Retina (tissue), 1 donor: ENCODE measurements around the gene TBC1D1.
A peak's percentile ranks its signal among the peaks of the same experiment; 100 is the strongest.
"Not testable (repeated sequence)": the region's sequence is repeated elsewhere in the genome, so short reads cannot be mapped to it uniquely, and the experiment has no call there.

Source experiments
- DNase-seq: peaks from one replicate; pipeline ENCODE4 v3.0.0-alpha.2; 2016

Gene TBC1D1

DNA sequence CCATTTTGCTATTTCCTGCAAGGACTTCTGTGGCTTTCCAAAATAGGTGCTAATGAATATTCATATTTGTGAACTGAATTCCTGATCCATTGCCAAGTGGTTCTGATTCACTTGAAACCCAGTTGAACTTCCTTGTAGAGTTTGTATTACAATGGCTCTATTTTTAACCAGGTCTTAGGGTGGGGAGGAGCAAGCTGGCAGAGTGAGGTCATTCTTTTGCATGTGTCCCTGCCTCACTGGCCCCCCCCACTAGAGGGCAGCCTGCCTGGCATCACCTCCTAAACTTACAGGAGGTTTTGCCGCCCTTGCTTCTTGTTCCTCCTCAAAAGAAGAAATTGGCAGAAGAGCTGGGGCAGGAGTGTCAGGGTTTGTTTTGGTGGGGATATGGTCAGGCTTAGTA is 79.8 kb downstream of the TBC1D1 start:
- DNase-seq, result no peak

DNA sequence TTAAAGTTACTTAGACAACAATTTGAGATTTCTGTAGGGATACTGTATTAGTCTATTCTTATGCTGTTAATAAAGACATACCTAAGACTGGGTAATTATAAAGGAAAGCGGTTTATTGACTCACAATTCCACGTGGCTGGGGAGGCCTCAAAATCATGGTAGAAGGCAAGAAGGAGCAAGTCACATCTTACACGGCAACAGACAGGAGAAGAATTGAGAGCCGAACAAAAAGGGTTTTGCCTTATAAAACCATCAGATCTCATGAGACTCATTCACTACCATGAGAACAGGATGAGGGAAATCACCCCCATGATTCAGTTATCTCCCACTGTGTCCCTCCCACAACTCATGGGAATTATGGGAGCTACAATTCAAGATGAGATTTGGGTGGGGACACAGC is 80.3 kb downstream of the TBC1D1 start:
- DNase-seq, result no peak

DNA sequence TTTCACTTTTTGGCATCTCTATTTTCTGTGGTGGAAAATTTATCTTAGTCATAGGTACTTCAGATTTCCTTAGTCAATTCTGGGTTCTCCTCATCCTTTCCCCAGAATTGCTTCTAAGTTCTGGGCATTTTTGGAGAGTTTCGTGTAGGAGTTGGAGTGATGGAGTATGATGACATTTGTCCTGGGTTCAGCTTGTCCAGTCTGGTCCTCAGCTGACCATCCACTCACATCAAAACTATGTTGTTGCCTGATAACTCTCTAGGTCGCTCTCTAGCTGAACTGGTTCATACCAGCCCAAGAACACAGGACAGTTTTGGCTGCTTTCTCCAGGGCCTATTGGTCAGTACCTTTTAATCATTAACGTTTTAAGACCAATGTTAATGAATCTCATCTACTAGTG is 82.6 kb downstream of the TBC1D1 start:
- no peak for DNase-seq

DNA sequence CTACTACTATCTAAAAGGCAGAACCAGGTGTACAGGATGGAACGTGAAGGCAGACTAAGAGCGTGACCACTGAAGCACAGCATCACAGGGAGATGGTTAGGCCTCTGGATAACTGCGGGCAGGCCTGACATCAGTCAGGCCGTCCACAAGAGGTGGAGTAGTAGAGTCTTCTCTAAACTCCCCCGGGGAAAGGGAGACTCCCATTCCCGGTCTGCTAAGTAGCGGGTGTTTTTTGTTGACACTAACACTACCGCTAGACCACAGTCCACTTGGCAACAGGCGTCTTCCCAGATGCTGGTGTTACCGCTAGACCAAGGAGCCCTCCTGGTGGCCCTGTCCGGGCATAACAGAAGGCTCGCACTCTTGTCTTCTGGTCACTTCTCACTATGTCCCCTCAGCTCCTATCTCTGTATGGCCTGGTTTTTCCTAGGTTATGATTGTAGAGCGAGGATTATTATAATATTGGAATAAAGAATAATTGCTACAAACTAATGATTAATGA is 84.5 kb downstream of the TBC1D1 start:
- DNase-seq, result not testable (repeated sequence)

DNA sequence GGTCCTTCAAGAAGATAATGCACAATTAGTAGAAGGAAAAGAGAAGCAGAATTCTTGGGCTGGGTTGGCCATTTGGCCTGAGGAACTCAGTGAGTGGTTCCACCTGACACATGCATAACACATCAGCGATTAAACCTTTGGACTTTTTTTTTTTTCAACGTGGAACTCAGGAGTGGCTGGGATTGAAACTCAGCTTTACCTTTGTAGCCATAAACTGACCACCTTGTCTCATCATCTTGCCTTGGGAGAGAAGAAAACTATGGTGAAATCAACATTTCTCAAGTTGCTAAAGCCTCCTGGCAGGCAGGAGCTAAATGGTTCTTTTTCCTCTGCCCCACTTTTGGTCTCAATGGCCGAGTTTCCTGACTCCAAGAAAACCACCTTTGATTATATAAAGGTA is 85.6 kb downstream of the TBC1D1 start:
- DNase-seq, result no peak

DNA sequence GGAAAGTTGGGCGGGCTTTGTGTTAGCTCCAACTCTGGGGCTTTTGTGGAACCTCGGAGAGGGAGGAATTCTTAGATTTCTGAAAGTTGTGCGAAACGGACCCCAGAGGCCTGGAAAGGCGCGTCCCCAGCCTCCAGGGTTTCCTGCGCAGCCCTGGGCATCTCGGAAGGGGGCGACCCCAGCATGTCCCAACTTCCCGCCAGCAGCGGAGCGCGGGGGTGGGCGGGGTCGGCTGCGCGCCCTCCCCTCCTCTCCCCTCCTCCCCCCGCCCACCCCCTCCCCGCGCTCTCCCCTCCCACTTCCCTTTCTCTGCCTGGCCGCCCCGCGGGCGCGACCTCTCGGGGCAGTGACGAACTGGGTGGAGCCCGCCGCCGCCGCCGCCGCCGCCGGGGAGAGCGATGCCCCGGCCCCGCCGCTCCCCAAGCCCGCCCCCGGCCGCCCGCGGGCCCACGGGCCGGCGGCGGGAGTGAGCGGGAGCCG is 86.1 kb downstream of the TBC1D1 start:
- peak; percentile 75 for DNase-seq

DNA sequence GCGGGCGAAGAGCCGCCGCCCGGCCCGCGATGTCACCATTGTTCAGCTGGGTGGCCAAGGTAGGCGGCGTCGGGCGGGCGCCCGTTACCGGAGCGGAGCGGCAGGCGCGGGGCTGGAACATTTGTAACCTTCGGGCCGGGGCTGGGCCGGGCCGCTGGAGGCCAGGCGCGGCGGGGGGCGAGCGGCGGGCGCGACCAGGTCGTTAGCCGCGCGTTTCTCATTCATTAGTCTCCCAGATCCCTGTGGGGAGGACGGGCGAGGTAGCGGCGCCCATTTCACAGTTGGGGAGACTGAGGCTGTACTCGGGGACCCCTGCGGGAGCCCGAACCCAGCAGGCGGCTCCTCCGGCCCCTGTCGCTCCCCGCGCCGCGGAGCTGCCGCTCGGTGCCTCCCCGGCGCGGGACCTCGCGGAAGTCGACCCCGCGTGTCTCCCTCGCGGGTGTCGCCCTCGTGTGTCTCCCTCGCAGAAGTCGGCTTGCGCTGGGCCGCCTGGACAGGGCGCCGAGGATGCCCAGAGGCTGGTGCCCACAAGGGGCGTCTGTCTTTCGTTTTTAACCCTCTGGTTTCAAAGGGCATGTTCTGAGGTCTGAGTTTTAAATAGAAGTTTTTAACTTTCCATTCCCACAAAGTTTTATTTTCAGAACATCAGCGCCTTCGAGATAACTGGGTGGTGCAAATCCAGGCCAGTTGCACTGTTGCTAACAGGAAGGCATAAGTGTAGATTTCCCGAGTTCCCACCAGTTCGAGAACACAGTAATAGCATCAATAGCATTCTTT is 86.8 kb downstream of the TBC1D1 start:
- peak; percentile 84 for DNase-seq

DNA sequence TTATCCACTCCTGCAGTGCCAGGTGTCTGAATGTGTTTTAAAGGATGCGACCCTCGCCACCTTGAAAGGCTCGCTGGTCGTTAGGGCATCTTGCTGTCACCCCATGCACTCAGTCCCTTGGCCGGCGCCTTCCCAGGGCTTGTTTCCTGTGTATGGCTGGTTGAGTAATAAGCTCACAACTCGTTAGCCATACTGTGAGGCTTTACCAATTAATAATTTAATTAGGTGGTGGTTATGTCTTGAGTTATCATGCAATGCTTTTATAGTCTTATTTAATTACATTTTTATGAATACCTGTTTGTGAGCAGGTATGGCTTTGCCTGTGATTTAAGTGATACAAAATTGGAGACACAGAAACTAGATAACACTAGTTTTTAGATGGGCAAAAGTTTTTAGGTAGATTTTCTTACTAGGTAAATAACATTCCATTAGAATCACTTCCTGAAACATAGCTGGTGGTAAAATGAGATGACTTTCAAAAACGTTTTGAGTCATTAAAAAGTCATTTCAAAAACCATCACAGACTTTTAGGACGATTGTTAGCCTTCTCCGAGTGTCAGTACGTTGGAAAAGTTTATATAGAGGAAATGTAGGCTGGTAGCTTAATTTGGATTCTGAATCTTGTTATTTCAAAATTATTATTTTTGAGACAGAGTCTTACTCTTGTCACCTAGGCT is 87.5 kb downstream of the TBC1D1 start:
- DNase-seq, result no peak

DNA sequence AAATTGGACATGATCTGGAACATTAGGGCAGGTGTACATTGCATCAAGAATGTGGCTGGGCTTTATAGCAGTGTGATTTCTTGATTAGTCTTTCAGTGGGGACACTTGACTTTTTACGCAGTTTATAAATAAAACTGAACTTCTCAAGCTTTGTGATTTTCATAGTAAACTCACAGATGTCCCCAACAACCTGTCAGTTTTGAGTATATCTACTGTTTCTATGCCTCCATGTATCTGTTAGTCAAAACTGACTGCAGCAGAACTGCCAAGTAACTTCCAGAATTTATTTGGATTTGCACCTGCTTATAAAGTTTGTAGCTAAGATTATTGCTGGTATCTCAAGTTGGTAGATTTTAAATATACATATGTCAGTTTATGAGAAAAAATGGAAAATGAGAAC is 89.4 kb downstream of the TBC1D1 start:
- DNase-seq, result no peak

DNA sequence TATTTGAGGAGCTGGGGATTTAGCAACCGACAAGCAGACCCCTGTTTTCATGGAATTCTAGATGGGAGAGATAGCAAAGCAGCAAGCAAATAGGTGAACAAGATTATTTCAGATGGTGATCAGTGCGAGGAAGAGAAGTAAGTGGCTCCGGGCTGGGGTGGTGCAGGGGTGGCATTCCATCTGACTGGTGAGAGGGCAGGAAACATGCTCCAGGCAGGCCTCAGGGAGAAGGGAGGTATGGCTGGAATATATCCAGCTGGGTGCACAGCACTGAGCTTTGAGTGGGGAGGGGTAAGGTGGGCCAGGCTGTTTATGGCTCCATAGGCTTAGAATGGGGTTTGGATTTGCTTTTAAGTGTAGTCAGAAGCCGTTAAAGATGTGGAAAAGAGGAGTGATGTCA is 90.5 kb downstream of the TBC1D1 start:
- no peak for DNase-seq

DNA sequence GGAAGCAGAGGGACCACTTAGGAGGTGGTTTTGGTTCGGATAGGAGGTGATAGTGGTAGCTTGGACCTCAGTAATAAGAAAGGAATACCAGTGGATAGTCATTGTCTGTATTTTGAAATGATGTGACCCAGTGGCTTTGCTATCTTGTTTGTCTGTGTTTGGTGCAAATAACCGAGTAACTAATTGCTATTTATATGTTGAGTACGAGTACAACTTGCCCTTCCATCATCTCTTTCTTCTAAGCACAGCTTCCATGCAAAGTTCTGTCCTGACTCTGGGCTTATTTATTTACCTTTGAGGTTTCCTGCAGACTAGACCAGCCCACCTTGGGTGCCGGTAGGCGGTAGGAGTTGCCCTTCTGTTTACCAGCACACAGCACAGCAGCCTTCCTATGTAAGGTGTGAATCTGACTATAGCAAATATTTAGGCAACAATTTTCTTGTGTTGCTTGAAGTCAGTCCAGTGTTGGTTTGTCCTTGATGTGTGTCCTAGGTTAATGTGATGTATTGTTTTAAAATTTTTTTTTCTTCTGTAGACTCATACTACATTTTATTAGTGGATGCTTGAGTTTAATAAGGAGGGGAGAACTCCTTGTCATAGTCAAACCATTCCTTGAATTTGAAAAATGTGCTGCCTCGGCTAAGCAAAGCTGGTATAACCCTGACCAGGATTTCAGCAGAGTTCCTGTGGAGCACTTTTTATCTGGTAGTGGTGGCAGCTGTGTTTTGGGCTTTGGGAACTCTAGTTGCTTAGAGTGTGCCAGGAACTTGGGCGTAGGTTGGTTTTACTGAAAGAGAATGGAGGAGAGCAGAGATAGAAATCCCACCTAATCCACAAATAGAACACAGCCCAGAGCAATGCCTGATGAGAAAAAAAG is 91.2 kb downstream of the TBC1D1 start:
- no peak for DNase-seq

DNA sequence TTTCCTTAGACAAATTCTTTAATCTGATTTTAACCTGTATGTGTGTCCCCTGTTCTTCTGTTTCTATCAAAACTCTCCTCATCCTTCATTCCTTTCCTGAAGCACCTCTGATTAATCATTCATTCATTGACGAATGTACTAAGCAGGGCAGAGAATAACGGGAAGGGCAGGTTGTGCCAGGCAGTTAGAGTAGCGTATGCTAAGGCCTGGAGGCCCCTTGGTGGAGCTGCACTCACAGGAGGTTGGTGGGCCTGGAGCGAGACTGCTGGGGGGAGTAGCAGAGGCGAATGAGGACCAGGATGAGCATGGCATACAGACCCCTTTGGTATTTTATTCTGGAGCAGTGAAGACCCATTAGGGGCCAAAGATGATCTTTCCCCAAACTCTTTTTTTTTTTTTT is 91.9 kb downstream of the TBC1D1 start:
- no peak for DNase-seq

DNA sequence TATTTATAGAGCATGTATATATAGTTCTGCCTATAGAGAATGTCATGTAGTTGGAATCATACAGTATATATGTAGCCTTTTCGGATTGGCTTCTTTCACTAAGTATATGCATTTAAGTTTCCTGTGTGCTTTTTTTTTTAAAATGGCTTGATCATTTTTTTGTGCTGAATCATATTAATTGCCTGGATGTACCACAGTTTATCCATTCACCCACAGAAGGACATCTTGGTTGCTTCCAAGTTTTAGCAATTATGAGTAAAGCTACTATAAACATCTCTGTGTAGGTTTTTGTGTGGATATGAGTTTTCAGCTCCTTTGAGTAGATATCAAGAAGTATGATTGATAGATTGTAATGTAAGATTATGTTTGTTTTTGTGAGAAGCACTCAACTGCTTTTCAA is 93.1 kb downstream of the TBC1D1 start:
- DNase-seq, result no peak

DNA sequence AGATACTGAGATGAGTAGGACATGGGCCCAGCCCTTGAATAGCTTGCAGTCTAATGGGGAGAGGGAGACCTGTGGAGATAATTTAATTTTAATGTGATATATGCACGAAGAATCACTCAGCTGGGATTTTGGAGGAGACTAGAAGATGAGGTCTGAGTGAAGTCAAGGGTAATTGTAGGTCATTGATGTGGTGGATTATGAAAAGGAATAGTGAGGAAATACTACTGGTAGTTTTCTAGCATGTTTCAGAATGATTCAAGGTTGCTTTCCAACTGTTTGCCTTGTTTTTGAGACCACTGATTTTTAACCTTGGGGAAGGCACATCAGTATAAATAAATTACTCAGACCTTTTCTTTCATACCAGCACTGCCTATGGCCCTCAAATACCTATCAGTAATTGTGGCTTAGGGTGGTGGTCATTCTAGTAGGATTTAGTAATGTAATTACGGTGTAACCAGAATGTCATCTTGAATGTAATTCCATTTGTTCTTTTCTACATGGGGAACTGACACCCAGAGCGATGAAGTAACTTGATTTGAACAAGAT is 94.9 kb downstream of the TBC1D1 start:
- DNase-seq, result no peak

DNA sequence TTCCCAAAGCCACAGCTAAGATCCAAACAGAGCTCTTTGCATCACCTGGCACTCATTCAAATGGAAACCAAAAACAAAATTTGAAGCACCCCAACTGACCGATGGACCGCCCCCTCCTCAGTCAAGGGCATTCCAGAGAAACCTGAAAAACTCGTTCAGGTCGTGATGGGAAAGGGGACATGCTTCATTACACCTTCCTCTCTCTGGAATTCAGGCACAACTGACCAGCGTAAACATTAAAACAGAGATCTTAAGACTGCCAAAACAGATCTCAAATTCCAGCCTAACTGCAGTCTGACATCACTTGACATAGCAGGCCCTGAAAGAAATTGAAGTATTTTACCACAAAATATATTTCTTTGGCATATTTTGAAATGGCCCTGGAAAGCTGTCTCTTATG is 97.8 kb downstream of the TBC1D1 start:
- DNase-seq, result no peak

DNA sequence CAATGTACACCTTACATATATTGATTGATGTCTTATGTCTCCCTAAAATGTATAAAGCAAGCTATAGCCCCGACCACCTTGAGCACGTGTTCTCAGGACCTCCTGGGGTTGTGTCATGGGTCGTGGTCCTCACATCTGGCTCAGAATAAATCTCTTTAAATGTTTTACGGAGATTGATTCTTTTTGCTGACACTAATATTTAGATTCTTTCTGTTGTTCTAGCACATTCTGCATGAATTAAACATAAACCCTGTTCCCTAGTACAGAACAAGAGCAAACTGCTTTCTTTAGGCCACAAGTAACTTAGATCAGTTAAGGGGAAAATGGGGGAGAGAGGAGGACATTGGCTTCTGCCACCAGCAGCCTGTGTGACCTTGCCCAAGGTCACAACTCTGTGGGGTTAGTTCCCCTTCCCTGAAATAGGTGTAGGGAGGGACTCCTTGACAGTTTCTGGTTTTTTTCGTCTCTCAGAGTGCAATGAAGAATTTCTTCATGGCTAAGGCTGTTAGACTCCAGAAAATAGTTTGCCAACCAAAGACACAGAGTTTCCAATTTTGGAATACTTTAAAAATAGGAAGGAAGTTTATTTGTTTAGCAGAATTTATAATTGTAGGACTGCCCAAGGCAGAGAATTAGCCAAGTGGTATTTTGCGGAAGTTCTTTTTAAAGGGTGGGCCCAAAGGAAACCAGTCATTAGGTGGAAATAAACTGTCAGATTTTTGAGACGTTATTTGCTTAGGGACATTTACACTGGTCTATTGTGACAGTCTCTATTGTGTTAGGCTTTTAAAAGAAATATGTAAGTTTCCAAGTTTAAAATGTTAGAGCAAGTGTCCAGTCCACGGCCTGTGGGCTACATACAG is 98.7 kb downstream of the TBC1D1 start:
- DNase-seq, result no peak

DNA sequence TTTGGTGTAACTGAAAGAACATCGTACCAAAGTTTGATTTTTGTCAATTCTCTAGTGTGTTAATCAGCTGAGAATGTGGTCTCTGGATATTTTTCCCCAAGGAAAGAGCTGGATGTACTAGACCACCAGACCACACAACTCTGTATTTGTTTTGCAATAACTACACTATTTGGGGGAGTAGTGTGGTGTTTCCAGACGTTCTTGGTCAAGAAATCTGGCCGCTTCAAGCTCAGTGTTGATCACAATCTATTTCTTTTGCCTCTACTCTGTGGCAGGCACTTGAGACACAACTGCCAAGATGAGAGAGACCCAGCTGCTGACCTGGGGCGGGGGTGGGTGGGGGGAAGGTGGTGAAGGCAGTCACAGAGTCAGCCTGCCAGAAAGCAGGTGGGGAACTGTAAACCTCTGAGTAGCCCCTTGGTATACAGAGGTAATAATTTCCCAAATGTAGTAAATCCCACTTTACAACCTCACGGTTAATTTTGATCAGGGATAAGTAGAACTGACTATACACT is 99.9 kb downstream of the TBC1D1 start:
- DNase-seq, result no peak

DNA sequence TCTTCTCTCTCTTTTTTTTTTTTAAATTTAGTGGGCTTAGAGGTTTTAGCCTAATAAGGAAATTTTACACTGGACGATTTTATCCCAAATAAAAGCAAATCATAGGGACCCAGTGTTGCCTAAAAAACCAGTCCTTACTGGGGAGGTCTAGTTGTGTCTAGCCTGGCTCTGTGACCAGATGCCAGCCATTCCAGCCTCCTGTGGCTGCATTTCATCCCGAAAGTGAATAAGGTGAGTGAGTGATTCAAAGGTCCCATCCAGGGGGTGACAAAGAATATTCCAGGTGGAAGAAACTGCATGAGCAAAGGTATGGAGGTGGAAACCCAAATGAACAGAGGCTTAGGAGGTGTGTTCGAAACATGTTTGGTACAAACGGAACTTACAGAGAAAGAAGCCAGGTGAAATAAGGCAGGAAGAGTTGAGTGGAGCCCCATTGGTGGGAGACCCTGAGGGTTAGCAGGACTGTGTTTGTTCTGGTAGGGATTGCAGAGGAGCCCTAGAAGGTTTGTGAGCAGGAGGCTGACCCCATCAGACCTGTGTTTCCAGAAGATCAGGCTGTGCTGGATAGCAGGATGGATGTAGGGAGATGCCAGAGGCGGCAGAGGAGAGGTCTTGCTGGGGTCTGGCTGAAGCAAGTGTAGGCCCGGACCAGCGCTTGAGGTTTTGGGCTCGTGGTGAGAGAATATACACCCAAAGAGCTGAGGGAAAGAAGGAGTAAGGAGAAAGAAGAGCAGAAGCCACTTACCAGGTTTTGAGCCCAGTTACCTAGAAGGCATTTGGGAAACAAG is 100.9 kb downstream of the TBC1D1 start:
- DNase-seq, result no peak

DNA sequence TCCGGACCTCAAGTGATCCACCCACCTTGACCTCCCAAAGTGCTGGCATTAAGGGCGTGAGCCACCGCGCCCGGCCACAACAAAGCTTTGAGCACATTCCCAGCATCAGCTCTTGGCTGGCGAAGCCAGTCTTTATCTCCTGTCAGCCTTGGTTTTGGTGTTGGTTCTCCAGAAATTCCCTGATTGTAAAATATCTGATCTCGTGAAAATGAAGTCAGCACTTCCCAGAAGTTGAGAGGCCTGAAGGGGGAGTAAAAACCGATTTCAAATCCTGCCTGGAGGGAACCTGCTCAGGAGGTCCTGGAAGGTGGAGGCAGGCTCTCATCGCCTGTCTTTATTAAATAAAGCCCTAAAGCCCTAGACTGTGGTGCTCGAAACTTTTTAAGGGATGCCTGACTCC is 102.9 kb downstream of the TBC1D1 start:
- no peak for DNase-seq

DNA sequence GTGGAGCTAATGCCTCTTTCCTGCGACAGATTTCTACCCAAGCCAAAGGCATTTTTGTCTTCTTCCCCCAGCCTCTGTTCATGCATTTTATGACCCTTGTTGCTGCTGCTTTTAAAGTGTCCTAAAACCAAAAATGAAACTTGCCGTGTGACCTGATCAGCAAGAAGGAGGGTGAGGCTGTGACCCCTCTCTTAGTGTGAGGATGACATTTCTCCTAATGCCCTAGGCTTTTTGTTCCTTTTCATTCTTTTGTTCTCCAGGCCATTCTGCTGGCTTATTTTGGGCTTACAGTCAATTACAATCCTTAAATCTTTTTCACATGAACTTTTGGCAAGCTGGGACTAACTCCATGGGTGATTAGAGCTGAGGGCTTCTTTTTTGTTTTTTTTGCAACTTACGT is 103.7 kb downstream of the TBC1D1 start:
- DNase-seq, result no peak

DNA sequence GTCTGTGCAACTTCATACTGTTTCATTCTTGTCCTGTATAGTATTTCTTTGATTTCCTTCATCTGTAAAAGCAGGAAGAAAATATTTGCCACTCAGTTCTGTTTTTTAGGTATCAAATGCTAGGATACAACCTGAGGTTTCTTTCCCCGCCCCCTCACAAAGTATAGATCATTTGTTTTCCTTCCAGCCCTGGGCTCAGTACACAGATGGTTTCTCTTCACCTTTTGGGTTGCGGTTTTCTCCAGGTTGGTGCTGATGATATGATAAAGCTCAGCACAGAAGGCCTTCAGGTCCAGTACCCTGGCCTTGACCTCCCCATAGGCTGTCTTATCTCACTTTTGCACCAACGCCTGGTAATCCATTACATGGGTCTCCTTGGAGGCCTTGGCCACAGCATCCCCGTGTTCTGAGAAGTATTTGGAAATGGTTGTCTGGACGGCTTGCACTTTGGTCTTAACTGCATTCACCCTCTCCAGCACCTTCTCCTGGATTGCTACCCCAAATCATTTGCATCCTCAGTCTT is 104.5 kb downstream of the TBC1D1 start:
- no peak for DNase-seq
